Measurements from ENCODE around the gene MAP3K2.

The MAP3K2 gene

GRCh38 chr2:127425540-127426490 is 38.0 kb upstream of the MAP3K2 start:
- peaks cover 5% of the 10 kb centered on the region for H3K27me3 ChIP-seq (ENCODE audit: control insufficient read depth, insufficient read depth, low read length)

GRCh38 chr2:127424598-127425520 is 37.1 kb upstream of the MAP3K2 start:
- Histone ChIP-seq H3K4me1 (ENCODE audit: control insufficient read depth, insufficient read depth, low read length) (no peaks in the 10 kb centered on the region), H3K36me3 (ENCODE audit: control insufficient read depth, insufficient read depth, low read length) (no peaks in the 10 kb centered on the region), H3K9ac (ENCODE audit: low read length) (no peak overlapping the region), H3K27me3 (ENCODE audit: control insufficient read depth, insufficient read depth, low read length) (peaks cover 5% of the 10 kb centered on the region), H3K27ac (ENCODE audit: low read depth, low read length) (no peak overlapping the region), H3K4me3 (ENCODE audit: low read length) (no peak overlapping the region)

More at GRCh38 chr2:127425540-127426490, 38.0 kb upstream of the MAP3K2 start:
- no peaks in the 10 kb centered on the region for H3K4me1 ChIP-seq (ENCODE audit: control insufficient read depth, insufficient read depth, low read length)
- H3K27ac ChIP-seq (ENCODE audit: low read depth, low read length): no peak overlapping the region
- no peak overlapping the region for H3K9ac ChIP-seq (ENCODE audit: low read length)
- H3K4me3 ChIP-seq (ENCODE audit: low read length): no peak overlapping the region
- no peaks in the 10 kb centered on the region for H3K36me3 ChIP-seq (ENCODE audit: control insufficient read depth, insufficient read depth, low read length)

GRCh38 chr2:127423880-127424279 is 36.1 kb upstream of the MAP3K2 start:
- H3K4me3 ChIP-seq (ENCODE audit: low read length): peak overlapping the region; percentile 37

GRCh38 chr2:127423478-127423843 is 35.7 kb upstream of the MAP3K2 start:
- Histone ChIP-seq H3K9ac (ENCODE audit: low read length) (no peak overlapping the region), H3K36me3 (ENCODE audit: control insufficient read depth, insufficient read depth, low read length) (no peaks in the 10 kb centered on the region), H3K27ac (ENCODE audit: low read depth, low read length) (no peak overlapping the region), H3K4me1 (ENCODE audit: control insufficient read depth, insufficient read depth, low read length) (no peaks in the 10 kb centered on the region), H3K4me3 (ENCODE audit: low read length) (peak overlapping the region; percentile 37), H3K27me3 (ENCODE audit: control insufficient read depth, insufficient read depth, low read length) (peaks cover 5% of the 10 kb centered on the region)

More at GRCh38 chr2:127423880-127424279, 36.1 kb upstream of the MAP3K2 start:
- no peak overlapping the region for H3K27ac ChIP-seq (ENCODE audit: low read depth, low read length)
- no peaks in the 10 kb centered on the region for H3K4me1 ChIP-seq (ENCODE audit: control insufficient read depth, insufficient read depth, low read length)
- peaks cover 5% of the 10 kb centered on the region for H3K27me3 ChIP-seq (ENCODE audit: control insufficient read depth, insufficient read depth, low read length)
- H3K36me3 ChIP-seq (ENCODE audit: control insufficient read depth, insufficient read depth, low read length): no peaks in the 10 kb centered on the region
- H3K9ac ChIP-seq (ENCODE audit: low read length): no peak overlapping the region

GRCh38 chr2:127422559-127423477 is 35.0 kb upstream of the MAP3K2 start:
- H3K9ac ChIP-seq (ENCODE audit: low read length): no peak overlapping the region
- peak overlapping the region; percentile 44 for H3K4me3 ChIP-seq (ENCODE audit: low read length)
- H3K4me1 ChIP-seq (ENCODE audit: control insufficient read depth, insufficient read depth, low read length): no peaks in the 10 kb centered on the region
- peaks cover 5% of the 10 kb centered on the region for H3K27me3 ChIP-seq (ENCODE audit: control insufficient read depth, insufficient read depth, low read length)
- no peak overlapping the region for H3K27ac ChIP-seq (ENCODE audit: low read depth, low read length)
- no peaks in the 10 kb centered on the region for H3K36me3 ChIP-seq (ENCODE audit: control insufficient read depth, insufficient read depth, low read length)

- Histone ChIP-seq H3K27me3 (ENCODE audit: control insufficient read depth, insufficient read depth, low read length) (peaks cover 5% of the 10 kb centered on the region), H3K9ac (ENCODE audit: low read length) (no peak overlapping the region)
Observed at GRCh38 chr2:127421871-127422558, 34.2 kb upstream of the MAP3K2 start.

GRCh38 chr2:127421116-127421800 is 33.5 kb upstream of the MAP3K2 start:
- H3K27ac ChIP-seq (ENCODE audit: low read depth, low read length): no peak overlapping the region

More at GRCh38 chr2:127421871-127422558, 34.2 kb upstream of the MAP3K2 start:
- Histone ChIP-seq H3K4me1 (ENCODE audit: control insufficient read depth, insufficient read depth, low read length) (no peaks in the 10 kb centered on the region), H3K4me3 (ENCODE audit: low read length) (no peak overlapping the region), H3K27ac (ENCODE audit: low read depth, low read length) (no peak overlapping the region), H3K36me3 (ENCODE audit: control insufficient read depth, insufficient read depth, low read length) (no peaks in the 10 kb centered on the region)

GRCh38 chr2:127420039-127420864 is 32.5 kb upstream of the MAP3K2 start:
- H3K27ac ChIP-seq (ENCODE audit: low read depth, low read length): no peak overlapping the region
- no peak overlapping the region for H3K4me3 ChIP-seq (ENCODE audit: low read length)
- peaks cover 5% of the 10 kb centered on the region for H3K27me3 ChIP-seq (ENCODE audit: control insufficient read depth, insufficient read depth, low read length)
- no peak overlapping the region for H3K9ac ChIP-seq (ENCODE audit: low read length)
- H3K4me1 ChIP-seq (ENCODE audit: control insufficient read depth, insufficient read depth, low read length): no peaks in the 10 kb centered on the region
- no peaks in the 10 kb centered on the region for H3K36me3 ChIP-seq (ENCODE audit: control insufficient read depth, insufficient read depth, low read length)

More at GRCh38 chr2:127421116-127421800, 33.5 kb upstream of the MAP3K2 start:
- H3K27me3 ChIP-seq (ENCODE audit: control insufficient read depth, insufficient read depth, low read length): peaks cover 5% of the 10 kb centered on the region
- no peak overlapping the region for H3K4me3 ChIP-seq (ENCODE audit: low read length)
- no peaks in the 10 kb centered on the region for H3K4me1 ChIP-seq (ENCODE audit: control insufficient read depth, insufficient read depth, low read length)
- no peaks in the 10 kb centered on the region for H3K36me3 ChIP-seq (ENCODE audit: control insufficient read depth, insufficient read depth, low read length)
- no peak overlapping the region for H3K9ac ChIP-seq (ENCODE audit: low read length)

- H3K4me3 ChIP-seq (ENCODE audit: low read length): no peak overlapping the region
- no peaks in the 10 kb centered on the region for H3K36me3 ChIP-seq (ENCODE audit: control insufficient read depth, insufficient read depth, low read length)
- no peak overlapping the region for H3K27ac ChIP-seq (ENCODE audit: low read depth, low read length)
- peaks cover 5% of the 10 kb centered on the region for H3K27me3 ChIP-seq (ENCODE audit: control insufficient read depth, insufficient read depth, low read length)
- no peaks in the 10 kb centered on the region for H3K4me1 ChIP-seq (ENCODE audit: control insufficient read depth, insufficient read depth, low read length)
- H3K9ac ChIP-seq (ENCODE audit: low read length): no peak overlapping the region
Observed at GRCh38 chr2:127419448-127420038, 31.8 kb upstream of the MAP3K2 start.

GRCh38 chr2:127419112-127419430 is 31.3 kb upstream of the MAP3K2 start:
- no peak overlapping the region for H3K27ac ChIP-seq (ENCODE audit: low read depth, low read length)
- H3K36me3 ChIP-seq (ENCODE audit: control insufficient read depth, insufficient read depth, low read length): no peaks in the 10 kb centered on the region
- no peaks in the 10 kb centered on the region for H3K4me1 ChIP-seq (ENCODE audit: control insufficient read depth, insufficient read depth, low read length)
- H3K9ac ChIP-seq (ENCODE audit: low read length): no peak overlapping the region
- H3K4me3 ChIP-seq (ENCODE audit: low read length): no peak overlapping the region
- H3K27me3 ChIP-seq (ENCODE audit: control insufficient read depth, insufficient read depth, low read length): peaks cover 5% of the 10 kb centered on the region

All from rectal smooth muscle tissue (tissue), 1 donor.